Measurements from ENCODE around the gene VAT1L. TPM values are rescaled to one million over a fixed set of nuclear protein-coding genes. Genes with fewer than 3 reads are reported as not detected.

VAT1L gene
- total and polyA plus RNA-seq, 10 of the 15 experiments (the other 5 are each of a cell fraction or from before 2014, with no cell fraction given) = 0.06 to 0.18 (median 0.10) TPM; not detected in 5

GRCh38 chr16:77856438-77857160 lies 68.2 kb downstream of the VAT1L start:
- DNase-seq (ENCODE audit: low read depth, low spot score) (no peak), ATAC-seq (no peak), FAIRE-seq (no peak)
- H3K27ac ChIP-seq (ENCODE audit: control insufficient read depth, insufficient read depth) = no peak overlapping the region
- H4K20me1 ChIP-seq (ENCODE audit: control insufficient read depth, insufficient read depth) = no peaks in the 10 kb centered on the region
- no TSS peak for BruUV-seq (replicated peaks)
- intact Hi-C loops (cut with micrococcal nuclease; ENCODE audit: unreplicated experiment) (no loop called here), in situ Hi-C loops (cut with MboI) (no loop called here)
- H3K4me3 ChIP-seq = no peak overlapping the region
- WGBS (ENCODE audit: insufficient coverage, insufficient replicate concordance, low lambda C conversion rate, missing lambda C conversion rate) = 39% methylated on average over 11 of the region's 11 CpGs
- ChIA-PET POLR2A (no interaction called here), CTCF (no interaction called here), SMC1A (ENCODE audit: uncharacterized antibody, unreplicated experiment) (no interaction called here), RAD21 (ENCODE audit: unreplicated experiment) (no interaction called here)
- H3K4me2 ChIP-seq (ENCODE audit: control insufficient read depth, insufficient read depth) = no peak overlapping the region
- H2AFZ ChIP-seq (ENCODE audit: control insufficient read depth, low read depth, low read length) = no peak overlapping the region
- H3K27me3 ChIP-seq (replicated peaks in 1 of 2; ENCODE audit: control insufficient read depth in 2 of 2, insufficient read depth in 2 of 2, low read length in 1 of 2) = peaks cover 2 to 3% of the 10 kb centered on the region in 2 experiments; a peak in 3 of 4 replicates
- H3K9me3 ChIP-seq (replicated peaks; ENCODE audit: control insufficient read depth, insufficient read depth, low read length) = no peaks in the 10 kb centered on the region
- H3K9ac ChIP-seq (ENCODE audit: control insufficient read depth, insufficient read depth, low read length) = no peak overlapping the region
- no peaks in the 10 kb centered on the region for H3K79me2 ChIP-seq (ENCODE audit: control insufficient read depth, insufficient read depth, low read length)
- H3K4me1 ChIP-seq (ENCODE audit: control insufficient read depth, insufficient read depth, low read length) = no peaks in the 10 kb centered on the region
- TF ChIP-seq ATF2 (IDR thresholded peaks at IDR 0.05; ENCODE audit: low read length) (no peak), PKNOX1 (IDR thresholded peaks at IDR 0.05) (no peak), BRCA1 (IDR thresholded peaks at IDR 0.05; ENCODE audit: low read depth, low read length) (no peak), MYB (IDR thresholded peaks at IDR 0.05; ENCODE audit: borderline replicate concordance, low read depth, low read length) (no peak), IKZF2 (IDR thresholded peaks at IDR 0.05) (no peak), CBFB (IDR thresholded peaks at IDR 0.05; ENCODE audit: low read depth) (no peak), FOS (IDR thresholded peaks at IDR 0.05; ENCODE audit: borderline replicate concordance, extremely low read depth, insufficient read length) (no peak), HDAC2 (IDR thresholded peaks at IDR 0.05) (no peak), PAX5 (IDR thresholded peaks at IDR 0.05; ENCODE audit: borderline replicate concordance, low read depth, low read length) (no peak), SMAD5 (IDR thresholded peaks at IDR 0.05; ENCODE audit: low read depth) (no peak)
- TF ChIP-seq, protein P1, sequence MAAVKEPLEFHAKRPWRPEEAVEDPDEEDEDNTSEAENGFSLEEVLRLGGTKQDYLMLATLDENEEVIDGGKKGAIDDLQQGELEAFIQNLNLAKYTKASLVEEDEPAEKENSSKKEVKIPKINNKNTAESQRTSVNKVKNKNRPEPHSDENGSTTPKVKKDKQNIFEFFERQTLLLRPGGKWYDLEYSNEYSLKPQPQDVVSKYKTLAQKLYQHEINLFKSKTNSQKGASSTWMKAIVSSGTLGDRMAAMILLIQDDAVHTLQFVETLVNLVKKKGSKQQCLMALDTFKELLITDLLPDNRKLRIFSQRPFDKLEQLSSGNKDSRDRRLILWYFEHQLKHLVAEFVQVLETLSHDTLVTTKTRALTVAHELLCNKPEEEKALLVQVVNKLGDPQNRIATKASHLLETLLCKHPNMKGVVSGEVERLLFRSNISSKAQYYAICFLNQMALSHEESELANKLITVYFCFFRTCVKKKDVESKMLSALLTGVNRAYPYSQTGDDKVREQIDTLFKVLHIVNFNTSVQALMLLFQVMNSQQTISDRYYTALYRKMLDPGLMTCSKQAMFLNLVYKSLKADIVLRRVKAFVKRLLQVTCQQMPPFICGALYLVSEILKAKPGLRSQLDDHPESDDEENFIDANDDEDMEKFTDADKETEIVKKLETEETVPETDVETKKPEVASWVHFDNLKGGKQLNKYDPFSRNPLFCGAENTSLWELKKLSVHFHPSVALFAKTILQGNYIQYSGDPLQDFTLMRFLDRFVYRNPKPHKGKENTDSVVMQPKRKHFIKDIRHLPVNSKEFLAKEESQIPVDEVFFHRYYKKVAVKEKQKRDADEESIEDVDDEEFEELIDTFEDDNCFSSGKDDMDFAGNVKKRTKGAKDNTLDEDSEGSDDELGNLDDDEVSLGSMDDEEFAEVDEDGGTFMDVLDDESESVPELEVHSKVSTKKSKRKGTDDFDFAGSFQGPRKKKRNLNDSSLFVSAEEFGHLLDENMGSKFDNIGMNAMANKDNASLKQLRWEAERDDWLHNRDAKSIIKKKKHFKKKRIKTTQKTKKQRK (IDR thresholded peaks at IDR 0.05; ENCODE audit: low read depth, low read length) = no peak
- H3K36me3 ChIP-seq (ENCODE audit: control insufficient read depth in 2 of 2, insufficient read depth in 2 of 2, low read length in 1 of 2) = no peaks in the 10 kb centered on the region
